Keratinocyte (primary cell): ENCODE measurements around the gene ERFE. TPM values are rescaled to one million over a fixed set of nuclear protein-coding genes. Genes with fewer than 3 reads are reported as not detected.

ENCODE experiments used
- DNase-seq: peaks from one replicate; pipeline ENCODE4 v3.0.0-alpha.2; 2011; ENCODE audit warnings: low read depth, missing footprints, low spot score
- FAIRE-seq: peaks from 2 replicates; lab custom pipeline; 2011; peaks lifted over from hg19 to GRCh38; lab: Jason Lieb, UNC
- H2AFZ ChIP-seq: 2 replicates; pipeline ENCODE4 v1.6.0; 2012; ENCODE audit warnings: low read length, control low read depth, inconsistent platforms; ENCODE audit not compliant: control insufficient read depth
- H3K27ac ChIP-seq: 2 replicates; pipeline ENCODE4 v1.5.1; 2011; ENCODE audit warnings: low read length; ENCODE audit not compliant: control insufficient read depth, insufficient read depth
- H3K27me3 ChIP-seq: 3 replicates; pipeline ENCODE4 v1.6.0; 2011; ENCODE audit warnings: low read length; ENCODE audit not compliant: control insufficient read depth, insufficient read depth; ENCODE audit errors: extremely low read depth
- H3K36me3 ChIP-seq, 2 experiments: 2 replicates in 1 of 2; 3 replicates in 1 of 2; pipeline ENCODE4 v1.5.1; 2011; ENCODE audit warnings: low read length in 2 of 2, mild to moderate bottlenecking in 1 of 2; ENCODE audit not compliant: control insufficient read depth in 2 of 2, insufficient read depth in 2 of 2; ENCODE audit errors: extremely low read depth in 1 of 2
- H3K4me1 ChIP-seq: 3 replicates; pipeline ENCODE4 v1.5.1; 2011; ENCODE audit warnings: low read length; ENCODE audit not compliant: control insufficient read depth, insufficient read depth; ENCODE audit errors: extremely low read depth
- H3K4me2 ChIP-seq: 3 replicates; pipeline ENCODE4 v1.6.0; 2011; ENCODE audit warnings: low read depth, low read length; ENCODE audit not compliant: control insufficient read depth, insufficient read depth; ENCODE audit errors: extremely low read depth
- H3K4me3 ChIP-seq, 3 experiments: fragments of 200-600 bp in 1 of 3; sonication (generic) in 1 of 3; 2 replicates in 2 of 3; 3 replicates in 1 of 3; pipeline ENCODE4 v1.5.1; 2011 to 2016; ENCODE audit warnings: low read length in 3 of 3, mild to moderate bottlenecking in 3 of 3, control low read depth in 2 of 3, inconsistent platforms in 1 of 3, low read depth in 1 of 3, mixed read lengths in 1 of 3, mixed run types in 1 of 3, moderate library complexity in 1 of 3; ENCODE audit not compliant: control insufficient read depth in 2 of 3, insufficient read depth in 2 of 3; ENCODE audit errors: extremely low read depth in 1 of 3
- H3K79me2 ChIP-seq: 2 replicates; pipeline ENCODE4 v1.6.0; 2012; ENCODE audit warnings: low read length; ENCODE audit not compliant: control insufficient read depth, insufficient read depth
- H3K9ac ChIP-seq: 3 replicates; pipeline ENCODE4 v1.6.0; 2011; ENCODE audit warnings: low read length; ENCODE audit not compliant: control insufficient read depth, insufficient read depth; ENCODE audit errors: extremely low read depth
- H3K9me1 ChIP-seq: 3 replicates; pipeline ENCODE4 v1.6.0; 2011; ENCODE audit warnings: low read length; ENCODE audit not compliant: control insufficient read depth, insufficient read depth; ENCODE audit errors: extremely low read depth
- H3K9me3 ChIP-seq: 2 replicates; pipeline ENCODE4 v1.5.1; 2012; ENCODE audit warnings: low read depth, low read length; ENCODE audit not compliant: control insufficient read depth
- H4K20me1 ChIP-seq: 3 replicates; pipeline ENCODE4 v1.6.0; 2011; ENCODE audit warnings: low read length; ENCODE audit not compliant: control insufficient read depth, insufficient read depth; ENCODE audit errors: extremely low read depth
- CTCF ChIP-seq, 3 experiments: IDR thresholded peaks in 1 of 3; conservative IDR thresholded peaks in 1 of 3; optimal IDR thresholded peaks in 1 of 3; 2 replicates in 2 of 3; 3 replicates in 1 of 3; pipeline versions ENCODE3 to v1.5.1; 2011; ENCODE audit warnings: low read length in 3 of 3, mild to moderate bottlenecking in 3 of 3, moderate library complexity in 2 of 3, control low read depth in 1 of 3, inconsistent platforms in 1 of 3; ENCODE audit not compliant: insufficient read depth in 2 of 3; ENCODE audit errors: extremely low read depth in 1 of 3
- EZH2 ChIP-seq: IDR thresholded peaks from one replicate; pipeline ENCODE4 v1.6.1; 2012; ENCODE audit warnings: inconsistent platforms, mild to moderate bottlenecking, low read length, moderate library complexity
- dilution Hi-C: fragments of 300-500 bp; cut with MboI; formaldehyde crosslinking; loops from one replicate; pipeline ENCODE4 v1.7.0; 2020; ENCODE audit warnings: low sequenced_read_pairs; ENCODE audit not compliant: extremely low pct_ligation_motif_present
- polyA plus RNA-seq, 5 experiments: library from polyadenylated mRNA; depleted of rRNA in 3 of 5; stranded (reverse) in 3 of 5; stranded (forward) in 1 of 5; unstranded in 1 of 5; fragments of >200 nt; gene quantifications; 1 replicate in 1 of 5; 2 replicates in 3 of 5; 3 replicates in 1 of 5; pipeline versions ENCODE4 v1.2.1 to v1.2.3, GENCODE V29; 2011 to 2012; ENCODE audit warnings: missing spikeins in 2 of 5, low read depth in 1 of 5, low replicate concordance in 1 of 5

ERFE gene
- polyA plus RNA-seq, 1 donor (not counting 4 experiments of a cell fraction or from before 2014, with no cell fraction given): 0.14 TPM

GRCh38 chr2:238127165-238128060 lies 31.4 kb upstream of the ERFE start:
- Histone ChIP-seq H4K20me1 (no peaks in the 10 kb centered on the region), H3K4me3 (no peak overlapping the region), H3K4me1 (no peaks in the 10 kb centered on the region), H3K27me3 (peaks cover 5% of the 10 kb centered on the region), H3K4me2 (no peak overlapping the region), H2AFZ (peak overlapping the region; percentile 76), H3K9ac (no peak overlapping the region), H3K9me3 (no peaks in the 10 kb centered on the region), H3K36me3 (no peaks in the 10 kb centered on the region), H3K27ac (no peak overlapping the region), H3K9me1 (no peaks in the 10 kb centered on the region), H3K79me2 (no peaks in the 10 kb centered on the region)
- DNase-seq (no peak), FAIRE-seq (no peak)
- dilution Hi-C loops: no loop called here
- no peak for TF ChIP-seq CTCF (optimal IDR thresholded peaks at IDR 0.05 in 1 of 3, IDR thresholded peaks at IDR 0.05 in 1 of 3, conservative IDR thresholded peaks at IDR 0.05 in 1 of 3; ENCODE audit: extremely low read depth in 1 of 3, insufficient read depth in 2 of 3, low read length in 3 of 3)

- H2AFZ ChIP-seq: no peak overlapping the region
- dilution Hi-C loops: no loop called here
- H3K36me3 ChIP-seq: no peaks in the 10 kb centered on the region
- no peak overlapping the region for H3K27ac ChIP-seq
- no peaks in the 10 kb centered on the region for H3K79me2 ChIP-seq
- DNase-seq: no peak
- H4K20me1 ChIP-seq: no peaks in the 10 kb centered on the region
- FAIRE-seq: no peak
- peaks cover 5% of the 10 kb centered on the region for H3K27me3 ChIP-seq
- H3K9ac ChIP-seq: no peak overlapping the region
- H3K4me1 ChIP-seq: no peaks in the 10 kb centered on the region
- TF ChIP-seq CTCF (optimal IDR thresholded peaks at IDR 0.05 in 1 of 3, IDR thresholded peaks at IDR 0.05 in 1 of 3, conservative IDR thresholded peaks at IDR 0.05 in 1 of 3; ENCODE audit: extremely low read depth in 1 of 3, insufficient read depth in 2 of 3, low read length in 3 of 3): no peak
- no peak for TF ChIP-seq EZH2
- H3K4me2 ChIP-seq: no peak overlapping the region
- H3K9me3 ChIP-seq: no peaks in the 10 kb centered on the region
- H3K9me1 ChIP-seq: no peaks in the 10 kb centered on the region
- H3K4me3 ChIP-seq: no peak overlapping the region
Observed at GRCh38 chr2:238128061-238128440, 30.7 kb upstream of the ERFE start.
